Left forelimb (tissue), 1 donor: ENCODE results near the gene ATXN1.
"Not testable (repeated sequence)": the region's sequence is repeated elsewhere in the genome, so short reads cannot be mapped to it uniquely, and the experiment has no call there.

Experiments used
- DNase-seq: peaks from one replicate; pipeline ENCODE4 v3.0.0-alpha.2; 2018; ENCODE audit warnings: low spot score

The ATXN1 gene

GRCh38 chr6:16644540-16645250, 116.6 kb downstream of the ATXN1 start:
- DNase-seq, result no peak

GRCh38 chr6:16639684-16640480, 121.4 kb downstream of the ATXN1 start:
- no peak for DNase-seq

GRCh38 chr6:16637635-16638034, 123.6 kb downstream of the ATXN1 start:
- no peak for DNase-seq

- DNase-seq, result no peak
These were observed 125.3 kb downstream of the ATXN1 start for GRCh38 chr6:16635810-16636602.

- no peak for DNase-seq
These were observed 125.9 kb downstream of the ATXN1 start for GRCh38 chr6:16635291-16635809.

GRCh38 chr6:16634855-16635254, 126.4 kb downstream of the ATXN1 start:
- DNase-seq, result no peak

GRCh38 chr6:16633961-16634360, 127.3 kb downstream of the ATXN1 start:
- no peak for DNase-seq

GRCh38 chr6:16633465-16633864, 127.8 kb downstream of the ATXN1 start:
- no peak for DNase-seq

GRCh38 chr6:16632101-16632500, 129.2 kb downstream of the ATXN1 start:
- no peak for DNase-seq

GRCh38 chr6:16630026-16630643, 131.1 kb downstream of the ATXN1 start:
- no peak for DNase-seq

GRCh38 chr6:16628580-16628979, 132.7 kb downstream of the ATXN1 start:
- not testable (repeated sequence) for DNase-seq

- DNase-seq, result no peak
These were observed 134.6 kb downstream of the ATXN1 start for GRCh38 chr6:16626650-16627049.

GRCh38 chr6:16625291-16626265, 135.7 kb downstream of the ATXN1 start:
- no peak for DNase-seq

- no peak for DNase-seq
These were observed 136.5 kb downstream of the ATXN1 start for GRCh38 chr6:16624636-16625290.

- no peak for DNase-seq
These were observed 137.5 kb downstream of the ATXN1 start for GRCh38 chr6:16623731-16624130.

- DNase-seq, result no peak
These were observed 138.1 kb downstream of the ATXN1 start for GRCh38 chr6:16623029-16623653.

GRCh38 chr6:16622193-16622592, 139.1 kb downstream of the ATXN1 start:
- no peak for DNase-seq

- no peak for DNase-seq
These were observed 140.3 kb downstream of the ATXN1 start for GRCh38 chr6:16621002-16621401.

GRCh38 chr6:16619777-16620176, 141.5 kb downstream of the ATXN1 start:
- DNase-seq, result no peak

- DNase-seq, result no peak
These were observed 142.3 kb downstream of the ATXN1 start for GRCh38 chr6:16618962-16619361.
